Endodermal cell (in vitro differentiated cells): ENCODE data around the gene CBLB. TPM values are rescaled to one million over a fixed set of nuclear protein-coding genes. Genes with fewer than 3 reads are reported as not detected.

Source experiments
- DNase-seq: peaks from one replicate; pipeline ENCODE4 v3.0.0-alpha.2; 2017
- H3K27ac ChIP-seq: 2 replicates; pipeline ENCODE4 v1.5.1; 2013; ENCODE audit warnings: mild to moderate bottlenecking, low read depth, low read length, moderate library complexity
- H3K27me3 ChIP-seq: 2 replicates; pipeline ENCODE4 v1.6.1; 2013; ENCODE audit warnings: mild to moderate bottlenecking, low read length, moderate library complexity; ENCODE audit not compliant: insufficient read depth, control insufficient read depth, poor library complexity, severe bottlenecking
- H3K36me3 ChIP-seq: 2 replicates; pipeline ENCODE4 v1.7.0; 2013; ENCODE audit warnings: mild to moderate bottlenecking, low read length, moderate library complexity; ENCODE audit not compliant: control insufficient read depth, insufficient read depth
- H3K4me1 ChIP-seq: one replicate; pipeline ENCODE4 v1.7.0; 2013; ENCODE audit warnings: low read length; ENCODE audit not compliant: control insufficient read depth, insufficient read depth
- H3K4me3 ChIP-seq: 2 replicates; pipeline ENCODE4 v1.5.1; 2013; ENCODE audit warnings: mild to moderate bottlenecking, low read length, moderate library complexity
- H3K9ac ChIP-seq: 2 replicates; pipeline ENCODE4 v1.6.1; 2013; ENCODE audit warnings: mild to moderate bottlenecking, low read length, moderate library complexity; ENCODE audit not compliant: poor library complexity, severe bottlenecking; ENCODE audit errors: extremely low read depth
- H3K9me3 ChIP-seq: 2 replicates; pipeline ENCODE4 v1.6.1; 2013; ENCODE audit warnings: mild to moderate bottlenecking, low read length, moderate library complexity; ENCODE audit not compliant: control insufficient read depth
- H3K27ac Mint-ChIP-seq: 2 replicates; pipeline ENCODE4 v1.8.0; 2020; ENCODE audit warnings: mixed read lengths
- H3K27me3 Mint-ChIP-seq: 2 replicates; pipeline ENCODE4 v1.8.0; 2021; ENCODE audit warnings: mild to moderate bottlenecking, mixed read lengths; ENCODE audit not compliant: insufficient read depth
- H3K36me3 Mint-ChIP-seq: 2 replicates; pipeline ENCODE4 v1.8.0; 2020; ENCODE audit warnings: low read depth, mixed read lengths
- H3K4me1 Mint-ChIP-seq: 2 replicates; pipeline ENCODE4 v1.8.0; 2020; ENCODE audit warnings: mixed read lengths
- H3K4me3 Mint-ChIP-seq: 2 replicates; pipeline ENCODE4 v1.8.0; 2020; ENCODE audit warnings: mild to moderate bottlenecking, moderate library complexity, mixed read lengths
- H3K9me3 Mint-ChIP-seq: 2 replicates; pipeline ENCODE4 v1.8.0; 2020; ENCODE audit warnings: mild to moderate bottlenecking, mixed read lengths
- WGBS, 2 experiments: methylation state at CpG; one replicate each; pipeline versions ENCODE4 v1.1.5 to v1.1.7; 2013; ENCODE audit warnings: missing lambda C conversion rate in 2 of 2, mixed read lengths in 1 of 2; ENCODE audit not compliant: insufficient coverage in 1 of 2, insufficient read length in 1 of 2; 5-methylcytosine and 5-hydroxymethylcytosine counted together
- total RNA-seq, 2 donors: library from RNA; stranded (reverse); fragmentation: NEBNext Ultra II Directional in 1 of 2; extraction: Animal tissue kit (Norgen Biotek cat#: 25700) in 1 of 2; gene quantifications; 2 replicates in 1 of 2; 3 replicates in 1 of 2; pipeline ENCODE4 v1.2.1, GENCODE V29; 2021
- TF ChIP-seq, protein P1 (sequence below): fragments of 200-600 bp; sonication (generic); conservative IDR thresholded peaks from 2 replicates; pipeline ENCODE4 v1.5.0; 2021; ENCODE audit warnings: antibody characterized with exemption, mild to moderate bottlenecking

CBLB gene
- total RNA-seq, 2 donors from 2014 or later = 45.4 to 60.5 TPM

DNA sequence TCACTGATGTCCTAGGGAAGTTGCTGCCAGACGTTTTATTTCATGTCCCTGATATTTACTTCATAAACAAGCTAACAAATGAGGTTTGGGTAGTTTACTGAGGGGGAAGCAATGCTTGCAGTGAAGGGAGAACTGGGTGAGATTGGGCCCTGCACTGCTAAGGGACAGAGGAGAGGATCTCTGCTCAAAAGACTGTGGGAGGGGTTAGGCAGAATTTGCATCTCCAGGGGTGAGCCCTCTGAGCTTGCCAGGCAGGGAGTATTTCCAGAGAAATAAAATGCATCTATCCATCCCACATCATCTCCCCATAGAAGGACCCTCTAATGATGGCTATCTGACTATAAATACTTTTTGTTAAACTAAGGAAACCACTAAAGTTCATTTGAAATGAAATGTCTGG, 215.6 kb downstream of the CBLB start:
- H3K36me3 Mint-ChIP-seq = peaks cover 5% of the 10 kb centered on the region
- no peak for DNase-seq
- no peaks in the 10 kb centered on the region for H3K9me3 ChIP-seq

DNA sequence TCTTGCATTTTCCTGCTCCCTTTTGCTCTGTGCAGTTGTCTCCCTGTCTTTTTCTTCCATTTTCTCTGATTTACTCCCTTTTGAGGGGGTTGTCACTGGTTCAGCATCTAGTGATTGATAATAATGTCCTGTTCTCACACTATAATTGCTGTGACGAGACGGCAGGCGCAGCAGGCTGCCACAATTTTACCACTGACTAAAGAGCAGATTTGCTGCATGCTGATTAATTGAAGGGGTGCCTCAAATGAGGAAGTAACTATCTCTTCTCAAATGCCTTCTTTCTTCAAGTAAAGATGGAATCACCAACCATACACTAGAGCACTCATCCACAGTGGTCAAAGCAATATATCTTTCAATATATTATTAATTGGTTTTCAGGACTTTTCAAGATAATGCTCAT, 219.3 kb downstream of the CBLB start:
- Histone ChIP-seq H3K4me1 (no peaks in the 10 kb centered on the region), H3K27ac (no peak overlapping the region), H3K9ac (no peak overlapping the region), H3K9me3 (no peaks in the 10 kb centered on the region), H3K4me3 (no peak overlapping the region), H3K36me3 (no peaks in the 10 kb centered on the region), H3K27me3 (no peaks in the 10 kb centered on the region)
- no peaks in the 10 kb centered on the region for H3K27me3 Mint-ChIP-seq
- H3K36me3 Mint-ChIP-seq = no peaks in the 10 kb centered on the region
- no peaks in the 10 kb centered on the region for H3K9me3 Mint-ChIP-seq
- 89% methylated on average over 3 of the region's 3 CpGs; no CpG with 5 or more reads in 1 of the 2 experiments for WGBS, 2 experiments
- no peak overlapping the region for H3K27ac Mint-ChIP-seq
- no peak overlapping the region for H3K4me3 Mint-ChIP-seq
- no peak for DNase-seq
- TF ChIP-seq, protein P1, sequence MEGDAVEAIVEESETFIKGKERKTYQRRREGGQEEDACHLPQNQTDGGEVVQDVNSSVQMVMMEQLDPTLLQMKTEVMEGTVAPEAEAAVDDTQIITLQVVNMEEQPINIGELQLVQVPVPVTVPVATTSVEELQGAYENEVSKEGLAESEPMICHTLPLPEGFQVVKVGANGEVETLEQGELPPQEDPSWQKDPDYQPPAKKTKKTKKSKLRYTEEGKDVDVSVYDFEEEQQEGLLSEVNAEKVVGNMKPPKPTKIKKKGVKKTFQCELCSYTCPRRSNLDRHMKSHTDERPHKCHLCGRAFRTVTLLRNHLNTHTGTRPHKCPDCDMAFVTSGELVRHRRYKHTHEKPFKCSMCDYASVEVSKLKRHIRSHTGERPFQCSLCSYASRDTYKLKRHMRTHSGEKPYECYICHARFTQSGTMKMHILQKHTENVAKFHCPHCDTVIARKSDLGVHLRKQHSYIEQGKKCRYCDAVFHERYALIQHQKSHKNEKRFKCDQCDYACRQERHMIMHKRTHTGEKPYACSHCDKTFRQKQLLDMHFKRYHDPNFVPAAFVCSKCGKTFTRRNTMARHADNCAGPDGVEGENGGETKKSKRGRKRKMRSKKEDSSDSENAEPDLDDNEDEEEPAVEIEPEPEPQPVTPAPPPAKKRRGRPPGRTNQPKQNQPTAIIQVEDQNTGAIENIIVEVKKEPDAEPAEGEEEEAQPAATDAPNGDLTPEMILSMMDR = no peak
- peaks cover 14% of the 10 kb centered on the region for H3K4me1 Mint-ChIP-seq

More for the DNA sequence above, 215.6 kb downstream of the CBLB start:
- Histone ChIP-seq H3K9ac (no peak overlapping the region), H3K27ac (no peak overlapping the region), H3K27me3 (no peaks in the 10 kb centered on the region), H3K4me3 (no peak overlapping the region), H3K4me1 (no peaks in the 10 kb centered on the region), H3K36me3 (peaks cover 3% of the 10 kb centered on the region)
- H3K4me3 Mint-ChIP-seq = no peak overlapping the region
- H3K9me3 Mint-ChIP-seq = no peaks in the 10 kb centered on the region
- no peaks in the 10 kb centered on the region for H3K27me3 Mint-ChIP-seq
- TF ChIP-seq, protein P1 = no peak
- no peak overlapping the region for H3K27ac Mint-ChIP-seq
- 63% methylated on average over 1 of the region's 1 CpG; no CpG with 5 or more reads in 1 of the 2 experiments for WGBS, 2 experiments
- peaks cover 14% of the 10 kb centered on the region for H3K4me1 Mint-ChIP-seq

DNA sequence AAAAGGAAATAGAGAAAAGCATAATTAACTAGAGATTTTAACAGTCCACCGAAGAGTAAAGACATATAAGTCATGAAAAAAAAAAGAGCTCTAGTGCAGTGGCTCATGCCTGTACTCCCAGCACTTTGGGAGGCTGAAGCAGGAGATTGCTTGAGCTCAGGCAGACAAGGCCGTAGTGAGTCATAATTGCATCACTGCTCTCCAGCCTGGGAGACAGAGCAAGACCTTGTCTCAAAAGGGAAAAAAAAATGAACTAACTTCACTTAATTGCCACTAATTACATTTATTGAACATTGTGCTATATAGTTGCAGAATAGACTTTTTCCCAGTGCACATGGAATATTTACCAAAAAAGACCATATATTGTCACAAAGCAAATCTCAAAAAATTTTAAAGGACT, 221.8 kb downstream of the CBLB start:
- H3K27ac ChIP-seq = no peak overlapping the region
- Mint-ChIP-seq H3K9me3 (peaks cover 7% of the 10 kb centered on the region), H3K27me3 (no peaks in the 10 kb centered on the region), H3K36me3 (no peaks in the 10 kb centered on the region), H3K27ac (no peak overlapping the region), H3K4me1 (peaks cover 15% of the 10 kb centered on the region), H3K4me3 (no peak overlapping the region)
- no peaks in the 10 kb centered on the region for H3K36me3 ChIP-seq
- no peak for DNase-seq
- WGBS, 2 experiments = 89 to 94% methylated on average over 2 of the region's 2 CpGs
- no peak overlapping the region for H3K9ac ChIP-seq
- H3K27me3 ChIP-seq = no peaks in the 10 kb centered on the region
- peaks cover 3% of the 10 kb centered on the region for H3K9me3 ChIP-seq
- H3K4me3 ChIP-seq = no peak overlapping the region
- no peaks in the 10 kb centered on the region for H3K4me1 ChIP-seq
- TF ChIP-seq, protein P1 = no peak
